OCI-LY1 (cell line): Measurements from ENCODE around the gene NUP133.

Experiments used
- H2AFZ ChIP-seq: fragments of 200-600 bp; sonication (generic), shearing (Covaris generic); 2 replicates; pipeline ENCODE4 v1.6.0; 2014; ENCODE audit warnings: antibody characterized with exemption, mild to moderate bottlenecking, low read length
- H3F3A ChIP-seq: fragments of 200-600 bp; sonication (generic), shearing (Covaris generic); 2 replicates; pipeline ENCODE4 v1.6.0; 2014; ENCODE audit warnings: mild to moderate bottlenecking, antibody characterized with exemption, low read length, moderate library complexity; ENCODE audit not compliant: insufficient read depth
- H3K27ac ChIP-seq: fragments of 200-600 bp; sonication (generic); 2 replicates; pipeline ENCODE4 v1.5.1; 2014; ENCODE audit warnings: low read length, mixed run types, mild to moderate bottlenecking, low read depth; ENCODE audit not compliant: poor library complexity, severe bottlenecking
- H3K27me3 ChIP-seq: fragments of 200-600 bp; sonication (generic); 2 replicates; pipeline ENCODE4 v1.6.0; 2014; ENCODE audit warnings: antibody characterized with exemption, mild to moderate bottlenecking, low read length, moderate library complexity; ENCODE audit not compliant: insufficient read depth
- H3K36me3 ChIP-seq: fragments of 200-600 bp; sonication (generic); 2 replicates; pipeline ENCODE4 v1.6.1; 2014; ENCODE audit warnings: mild to moderate bottlenecking, antibody characterized with exemption, low read length, moderate library complexity, mixed read lengths; ENCODE audit not compliant: insufficient read depth
- H3K4me1 ChIP-seq: fragments of 200-600 bp; sonication (generic); 2 replicates; pipeline ENCODE4 v1.5.1; 2014; ENCODE audit warnings: mild to moderate bottlenecking, low read length, moderate library complexity; ENCODE audit not compliant: insufficient read depth, severe bottlenecking
- H3K4me2 ChIP-seq: fragments of 200-600 bp; sonication (generic), shearing (Covaris generic); 2 replicates; pipeline ENCODE4 v1.6.1; 2014; ENCODE audit warnings: low read length
- H3K4me3 ChIP-seq: fragments of 200-600 bp; sonication (generic); 2 replicates; pipeline ENCODE4 v1.5.1; 2014; ENCODE audit warnings: low read length, low read depth, mild to moderate bottlenecking, mixed read lengths; ENCODE audit not compliant: poor library complexity, severe bottlenecking
- H3K79me2 ChIP-seq: fragments of 200-600 bp; shearing (Covaris generic); 2 replicates; pipeline ENCODE4 v1.6.1; 2016; ENCODE audit warnings: mixed run types, low read length, mixed read lengths; ENCODE audit not compliant: insufficient read depth
- H3K9ac ChIP-seq: fragments of 200-600 bp; sonication (generic), shearing (Covaris generic); 2 replicates; pipeline ENCODE4 v1.6.1; 2014; ENCODE audit warnings: mild to moderate bottlenecking, low read length, mixed read lengths
- H3K9me2 ChIP-seq: fragments of 200-600 bp; sonication (generic), shearing (Covaris generic); 2 replicates; pipeline ENCODE4 v1.6.1; 2014; ENCODE audit warnings: low read depth, mild to moderate bottlenecking, low read length, mixed read lengths
- H3K9me3 ChIP-seq: fragments of 200-600 bp; shearing (Covaris generic); 2 replicates; pipeline ENCODE4 v1.6.1; 2014; ENCODE audit warnings: low read length, mixed read lengths
- H4K20me1 ChIP-seq: fragments of 200-600 bp; sonication (generic), shearing (Covaris generic); 2 replicates; pipeline ENCODE4 v1.6.0; 2016; ENCODE audit warnings: mild to moderate bottlenecking, low read length; ENCODE audit not compliant: insufficient read depth
- EZH2 ChIP-seq: fragments of 200-600 bp; sonication (generic), shearing (Covaris generic); IDR thresholded peaks from 2 replicates; pipeline ENCODE4 v1.8.0; 2017; ENCODE audit warnings: borderline replicate concordance, mixed run types, mild to moderate bottlenecking, antibody characterized with exemption, low read length, moderate library complexity, mixed read lengths
- TF ChIP-seq, protein P1 (sequence below): fragments of 200-600 bp; sonication (generic), shearing (Covaris generic); IDR thresholded peaks from 2 replicates; pipeline ENCODE4 v1.5.1; 2017; ENCODE audit warnings: mild to moderate bottlenecking, antibody characterized with exemption, low read length, moderate library complexity, mixed read lengths

Gene NUP133

DNA sequence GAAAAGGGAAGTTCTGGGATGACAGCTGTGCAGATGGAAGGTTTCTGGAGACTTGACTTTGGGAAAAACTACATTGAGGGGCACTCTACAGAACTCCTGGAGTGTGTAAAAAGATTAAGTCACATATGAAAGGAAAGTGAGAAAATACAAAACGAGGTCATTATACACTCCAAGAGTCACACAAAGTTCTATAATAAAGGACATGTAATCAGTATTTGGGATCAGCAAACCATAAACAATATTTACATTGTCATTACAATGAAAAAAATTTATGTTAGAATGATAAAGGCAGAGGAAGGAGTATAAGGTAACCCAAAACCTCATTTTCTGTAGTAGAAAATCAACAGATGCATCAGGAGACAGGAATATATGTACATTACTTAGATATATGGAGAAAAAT lies 22.8 kb downstream of the NUP133 start:
- H4K20me1 ChIP-seq = no peaks in the 10 kb centered on the region
- TF ChIP-seq, protein P1, sequence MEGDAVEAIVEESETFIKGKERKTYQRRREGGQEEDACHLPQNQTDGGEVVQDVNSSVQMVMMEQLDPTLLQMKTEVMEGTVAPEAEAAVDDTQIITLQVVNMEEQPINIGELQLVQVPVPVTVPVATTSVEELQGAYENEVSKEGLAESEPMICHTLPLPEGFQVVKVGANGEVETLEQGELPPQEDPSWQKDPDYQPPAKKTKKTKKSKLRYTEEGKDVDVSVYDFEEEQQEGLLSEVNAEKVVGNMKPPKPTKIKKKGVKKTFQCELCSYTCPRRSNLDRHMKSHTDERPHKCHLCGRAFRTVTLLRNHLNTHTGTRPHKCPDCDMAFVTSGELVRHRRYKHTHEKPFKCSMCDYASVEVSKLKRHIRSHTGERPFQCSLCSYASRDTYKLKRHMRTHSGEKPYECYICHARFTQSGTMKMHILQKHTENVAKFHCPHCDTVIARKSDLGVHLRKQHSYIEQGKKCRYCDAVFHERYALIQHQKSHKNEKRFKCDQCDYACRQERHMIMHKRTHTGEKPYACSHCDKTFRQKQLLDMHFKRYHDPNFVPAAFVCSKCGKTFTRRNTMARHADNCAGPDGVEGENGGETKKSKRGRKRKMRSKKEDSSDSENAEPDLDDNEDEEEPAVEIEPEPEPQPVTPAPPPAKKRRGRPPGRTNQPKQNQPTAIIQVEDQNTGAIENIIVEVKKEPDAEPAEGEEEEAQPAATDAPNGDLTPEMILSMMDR = no peak
- no peak for TF ChIP-seq EZH2
- H3K9me3 ChIP-seq = no peaks in the 10 kb centered on the region
- no peaks in the 10 kb centered on the region for H3K9me2 ChIP-seq
- H3K27ac ChIP-seq = no peak overlapping the region
- H3K36me3 ChIP-seq = peaks cover 82% of the 10 kb centered on the region
- H3F3A ChIP-seq = no peaks in the 10 kb centered on the region
- H2AFZ ChIP-seq = no peak overlapping the region
- no peak overlapping the region for H3K4me2 ChIP-seq
- peaks cover 20% of the 10 kb centered on the region for H3K4me1 ChIP-seq
- H3K4me3 ChIP-seq = no peak overlapping the region
- H3K9ac ChIP-seq = no peak overlapping the region
- H3K79me2 ChIP-seq = no peaks in the 10 kb centered on the region
- no peaks in the 10 kb centered on the region for H3K27me3 ChIP-seq

DNA sequence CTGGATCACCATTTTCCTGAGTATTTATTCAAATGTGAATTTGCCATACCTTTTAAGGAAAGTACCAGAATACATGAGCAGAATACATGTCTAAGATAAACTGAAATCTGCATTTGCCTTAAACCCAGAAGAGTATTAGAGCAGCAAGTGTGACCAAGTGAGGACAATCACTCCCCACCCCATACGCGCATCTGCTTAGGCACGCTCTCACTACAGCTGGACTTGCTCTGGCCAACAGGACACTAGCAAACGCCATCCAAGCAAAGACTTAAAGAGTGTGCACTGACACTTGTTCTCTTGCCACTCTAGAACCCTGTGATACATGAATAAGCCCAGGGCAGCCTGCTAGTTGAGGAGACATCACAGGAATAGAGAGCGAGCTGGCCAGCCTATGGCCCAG lies 25.6 kb downstream of the NUP133 start:
- H3K4me2 ChIP-seq = no peak overlapping the region
- H3F3A ChIP-seq = no peaks in the 10 kb centered on the region
- no peaks in the 10 kb centered on the region for H3K9me3 ChIP-seq
- no peaks in the 10 kb centered on the region for H4K20me1 ChIP-seq
- no peak overlapping the region for H2AFZ ChIP-seq
- H3K79me2 ChIP-seq = no peaks in the 10 kb centered on the region
- no peaks in the 10 kb centered on the region for H3K9me2 ChIP-seq
- peaks cover 38% of the 10 kb centered on the region for H3K4me1 ChIP-seq
- TF ChIP-seq, protein P1 = no peak
- no peak for TF ChIP-seq EZH2
- no peak overlapping the region for H3K9ac ChIP-seq
- H3K27me3 ChIP-seq = no peaks in the 10 kb centered on the region
- no peak overlapping the region for H3K4me3 ChIP-seq
- no peak overlapping the region for H3K27ac ChIP-seq
- H3K36me3 ChIP-seq = peaks cover 65% of the 10 kb centered on the region

GRCh38 chr1:229480495-229480894 lies 27.6 kb downstream of the NUP133 start:
- H3K79me2 ChIP-seq = no peaks in the 10 kb centered on the region
- no peaks in the 10 kb centered on the region for H3K9me3 ChIP-seq
- H3K4me3 ChIP-seq = peak overlapping the region; percentile 21
- H3K27ac ChIP-seq = peak overlapping the region; percentile 63
- H3K9ac ChIP-seq = no peak overlapping the region
- H3K4me1 ChIP-seq = peaks cover 38% of the 10 kb centered on the region
- no peaks in the 10 kb centered on the region for H3K9me2 ChIP-seq
- H3K36me3 ChIP-seq = peaks cover 55% of the 10 kb centered on the region
- H4K20me1 ChIP-seq = no peaks in the 10 kb centered on the region
- H3F3A ChIP-seq = no peaks in the 10 kb centered on the region
- no peaks in the 10 kb centered on the region for H3K27me3 ChIP-seq
- TF ChIP-seq, protein P1 = no peak
- no peak for TF ChIP-seq EZH2
- peak overlapping the region; percentile 27 for H3K4me2 ChIP-seq
- H2AFZ ChIP-seq = no peak overlapping the region
